ENCODE measurements around the gene EPAS1. TPM values are rescaled to one million over a fixed set of nuclear protein-coding genes. Genes with fewer than 3 reads are reported as not detected.

Gene EPAS1
- total RNA-seq, 1 experiment from 2014 or later = 17.3 TPM

DNA sequence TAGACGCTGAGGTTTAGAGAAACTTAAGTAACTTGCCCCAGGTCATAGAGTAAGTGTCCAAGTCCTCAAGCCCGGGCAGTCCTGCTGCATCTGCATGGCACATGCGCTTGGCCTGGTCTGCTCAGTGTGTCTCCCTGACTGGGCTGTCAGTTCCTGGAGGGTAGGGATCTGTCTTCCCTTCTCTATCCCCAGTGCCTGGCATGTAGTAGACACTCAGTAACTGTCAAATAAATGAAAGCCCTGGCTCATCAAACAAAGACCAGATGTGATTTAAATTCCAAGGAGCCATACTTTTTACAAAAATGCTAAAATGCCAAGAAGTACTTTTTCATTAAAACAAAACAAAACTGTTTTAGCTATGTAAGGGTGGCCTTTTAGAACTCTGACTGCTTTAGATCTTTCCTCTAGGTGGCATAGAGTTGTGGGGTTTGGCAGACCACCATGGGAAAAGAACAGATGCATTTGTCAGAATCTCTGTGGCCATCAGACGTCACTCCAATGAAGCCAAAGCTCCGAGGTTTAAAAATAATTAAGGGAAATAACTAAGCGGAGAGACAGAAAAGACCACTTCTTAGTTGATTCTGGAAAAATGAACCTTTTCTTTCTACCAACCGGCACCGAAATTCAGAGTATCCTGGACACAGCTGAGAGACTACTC, 34.0 kb downstream of the EPAS1 start:
- Histone ChIP-seq H3K9me3 (replicated peaks) (no peaks in the 10 kb centered on the region), H3K4me3 (peak overlapping the region; percentile 25), H3K27ac (peak overlapping the region; percentile 98), H3K36me3 (no peaks in the 10 kb centered on the region), H3K4me1 (peaks cover 64% of the 10 kb centered on the region), H3K27me3 (no peaks in the 10 kb centered on the region)
- DNase-seq = peak; percentile 36 to 55

DNA sequence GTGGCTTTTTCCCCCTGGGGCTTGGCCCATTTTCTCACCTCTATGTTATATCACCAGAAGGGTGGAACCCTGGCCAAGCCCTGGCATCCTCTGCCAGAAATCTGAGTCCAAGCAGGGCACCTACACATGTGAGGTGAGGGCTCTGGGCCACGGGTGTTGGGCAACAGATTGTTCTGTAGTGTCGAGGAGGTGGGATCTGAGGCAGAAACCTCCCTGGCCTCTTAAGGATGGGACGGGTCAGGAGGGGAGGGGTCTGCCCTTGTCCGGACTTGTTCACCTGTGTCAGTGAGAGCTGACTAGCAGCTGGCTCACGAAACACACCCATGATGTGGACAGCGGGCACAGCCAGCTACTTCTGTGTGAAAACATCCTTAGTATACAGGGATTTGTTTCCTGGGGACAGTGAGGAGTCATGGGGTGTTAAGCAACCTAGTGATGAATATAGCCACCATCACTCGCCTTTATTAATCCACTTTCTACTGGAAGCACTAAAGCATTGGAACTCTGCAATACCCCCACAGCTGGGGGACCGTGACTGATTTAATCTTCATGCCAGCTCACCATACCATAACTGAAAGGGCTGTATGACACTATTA, 35.6 kb downstream of the EPAS1 start:
- no peaks in the 10 kb centered on the region for H3K36me3 ChIP-seq
- no peaks in the 10 kb centered on the region for H3K9me3 ChIP-seq (replicated peaks)
- peak; percentile 89 to 97 for DNase-seq
- peaks cover 79% of the 10 kb centered on the region for H3K4me1 ChIP-seq
- H3K27ac ChIP-seq = peak overlapping the region; percentile 98
- no peaks in the 10 kb centered on the region for H3K27me3 ChIP-seq
- H3K4me3 ChIP-seq = peak overlapping the region; percentile 25

DNA sequence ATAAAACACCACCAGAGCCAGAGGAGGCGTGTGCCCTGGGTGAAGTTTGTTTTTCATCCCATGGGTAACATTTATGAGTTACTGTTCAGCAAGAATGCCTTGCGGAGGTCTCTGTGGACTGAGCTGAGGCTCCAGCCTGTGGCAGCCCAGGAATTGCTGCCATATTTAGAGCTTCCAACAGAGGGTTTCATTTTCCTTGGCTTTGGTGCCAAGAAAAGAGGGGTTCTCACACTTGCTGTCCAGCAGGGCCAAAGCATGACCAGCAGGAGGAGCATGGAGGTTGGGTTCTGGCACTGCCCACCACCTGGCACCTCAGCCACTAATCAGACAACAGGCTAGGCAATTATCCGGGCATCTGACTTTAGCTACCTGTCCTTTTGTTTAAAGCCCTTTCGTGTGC, 36.7 kb downstream of the EPAS1 start:
- DNase-seq = peak in 1 of 2 experiments; percentile 42
- no peaks in the 10 kb centered on the region for H3K27me3 ChIP-seq
- no peaks in the 10 kb centered on the region for H3K36me3 ChIP-seq
- H3K4me1 ChIP-seq = peaks cover 83% of the 10 kb centered on the region
- no peak overlapping the region for H3K4me3 ChIP-seq
- no peaks in the 10 kb centered on the region for H3K9me3 ChIP-seq (replicated peaks)
- peak overlapping the region; percentile 98 for H3K27ac ChIP-seq

DNA sequence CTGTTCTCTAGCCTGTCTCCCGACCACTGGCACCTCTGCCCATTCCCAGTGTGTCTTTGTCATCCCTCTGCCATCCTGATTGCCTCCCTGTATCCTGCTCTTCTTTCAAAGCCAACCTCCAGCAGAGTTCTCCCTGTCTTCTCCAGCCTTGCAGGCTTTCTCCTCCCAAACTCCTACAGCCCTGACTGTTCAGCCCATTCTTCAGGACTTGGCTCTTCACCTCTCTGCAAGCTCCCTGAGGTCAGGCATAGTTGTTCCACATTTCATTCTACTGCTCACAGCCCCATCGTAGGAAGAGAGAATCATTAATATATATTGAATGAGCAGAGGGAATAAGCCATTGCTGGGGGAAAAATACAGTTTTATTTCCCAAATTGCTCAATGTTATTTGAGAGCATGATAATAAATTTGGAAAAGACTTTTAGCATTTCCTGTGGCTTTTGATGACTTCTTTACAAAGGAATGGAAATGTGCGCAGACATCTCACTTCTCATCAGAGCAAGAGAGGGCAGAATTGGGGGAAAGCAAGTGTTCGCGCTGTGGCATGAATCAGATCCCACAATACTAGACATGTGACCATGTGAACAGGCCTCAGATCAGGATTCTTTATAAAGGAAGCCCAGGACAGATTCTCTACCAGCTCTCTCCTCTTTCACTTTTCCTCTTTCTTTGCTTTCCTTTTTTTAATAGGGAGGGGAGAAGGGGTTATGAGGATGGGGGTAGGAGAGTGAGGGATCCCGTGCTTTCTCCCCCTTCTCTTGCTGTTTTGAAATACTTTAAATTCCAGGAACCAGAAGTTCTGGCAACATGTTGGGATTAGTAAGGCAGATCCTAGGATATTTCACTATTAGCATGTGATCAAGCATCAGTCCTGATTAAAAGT, 37.4 kb downstream of the EPAS1 start:
- Histone ChIP-seq H3K27ac (peak overlapping the region; percentile 98), H3K4me1 (peaks cover 81% of the 10 kb centered on the region)

DNA sequence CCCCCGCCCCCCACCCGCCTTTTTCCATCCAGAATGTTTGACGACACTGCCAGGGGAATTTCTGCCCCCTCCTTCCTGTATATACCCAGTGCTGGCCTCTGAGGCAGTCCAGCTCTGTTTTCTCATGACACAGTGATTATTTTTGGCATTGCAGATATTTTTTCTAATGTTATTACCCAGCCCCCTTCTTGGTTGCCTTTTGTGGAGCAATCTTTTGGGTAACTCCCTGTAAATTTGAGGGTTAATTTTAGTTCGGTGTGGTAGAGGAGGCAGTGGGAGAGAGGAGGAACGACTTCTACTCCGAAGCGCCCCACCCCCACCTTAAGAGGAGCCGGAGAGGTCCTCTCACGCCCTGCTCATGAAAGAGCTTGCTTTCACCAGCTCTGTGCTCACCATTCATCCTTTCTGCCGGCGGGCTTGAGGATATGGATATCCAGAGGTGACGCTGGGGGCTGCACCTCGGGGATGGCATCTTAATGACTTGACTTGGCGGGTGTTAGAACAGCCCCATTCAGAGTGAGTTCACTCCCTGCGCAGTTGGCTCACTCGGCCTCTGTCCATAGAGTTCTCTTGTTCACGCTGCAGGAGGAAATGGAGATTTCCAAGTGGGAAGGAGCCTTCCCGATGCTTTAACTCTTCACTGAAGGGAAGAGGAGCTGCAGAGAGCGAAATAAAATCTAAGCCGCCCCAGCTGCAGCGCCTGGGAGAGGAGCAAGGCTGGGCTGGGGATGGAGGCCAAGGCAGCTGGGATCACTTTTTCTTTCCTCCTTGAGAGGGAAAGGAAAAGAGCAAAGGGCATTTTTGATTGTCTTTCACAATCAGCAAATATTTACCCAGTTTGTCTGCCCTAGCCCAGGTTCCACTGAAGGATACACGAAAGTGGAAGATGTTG, 38.4 kb downstream of the EPAS1 start:
- peak overlapping the region; percentile 98 for H3K27ac ChIP-seq
- H3K9me3 ChIP-seq (replicated peaks) = no peaks in the 10 kb centered on the region
- peaks cover 71% of the 10 kb centered on the region for H3K4me1 ChIP-seq
- peak; percentile 80 to 88 for DNase-seq
- H3K4me3 ChIP-seq = peak overlapping the region; percentile 40
- no peaks in the 10 kb centered on the region for H3K36me3 ChIP-seq
- no peaks in the 10 kb centered on the region for H3K27me3 ChIP-seq

More for the DNA sequence above, 37.4 kb downstream of the EPAS1 start:
- peak in 1 of 2 experiments; percentile 53 for DNase-seq
- H3K4me3 ChIP-seq = peak overlapping the region; percentile 40
- H3K9me3 ChIP-seq (replicated peaks) = no peaks in the 10 kb centered on the region
- no peaks in the 10 kb centered on the region for H3K36me3 ChIP-seq
- no peaks in the 10 kb centered on the region for H3K27me3 ChIP-seq

DNA sequence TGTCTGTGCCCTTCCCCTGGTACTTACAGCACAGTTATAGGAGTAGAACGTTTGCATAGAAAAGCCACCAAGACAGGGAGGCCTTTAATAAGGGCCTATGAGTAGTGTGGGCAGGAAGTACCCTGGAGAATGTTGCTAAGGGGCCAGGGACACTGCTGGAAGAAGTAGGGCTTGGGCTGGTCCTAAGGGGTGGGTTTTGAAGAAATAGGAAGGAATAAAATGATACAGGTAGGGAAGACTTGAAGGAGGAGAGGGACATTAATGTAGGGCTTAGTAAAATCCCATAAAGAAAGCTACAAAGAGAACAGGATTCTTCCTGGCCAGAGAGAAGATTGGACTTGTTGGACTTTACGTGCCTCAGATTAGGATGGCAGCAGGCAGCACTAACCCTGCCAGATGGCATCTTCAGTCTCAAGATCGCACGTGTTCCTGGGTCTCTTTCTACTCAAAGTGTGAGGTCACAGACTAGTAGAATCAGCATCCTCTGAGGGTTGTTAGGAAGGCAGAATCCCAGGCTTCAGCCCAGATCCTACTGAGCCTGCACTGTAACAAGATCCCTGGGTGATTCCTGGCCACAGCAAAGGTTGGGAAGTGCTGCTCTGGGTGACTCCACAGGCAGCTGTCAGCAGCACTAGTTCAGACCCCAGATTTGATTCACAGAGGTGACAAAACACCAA, 39.2 kb downstream of the EPAS1 start:
- peak; percentile 85 to 95 for DNase-seq
- H3K27me3 ChIP-seq = no peaks in the 10 kb centered on the region
- H3K4me1 ChIP-seq = peaks cover 64% of the 10 kb centered on the region
- H3K9me3 ChIP-seq (replicated peaks) = no peaks in the 10 kb centered on the region
- H3K36me3 ChIP-seq = no peaks in the 10 kb centered on the region
- peak overlapping the region; percentile 98 for H3K27ac ChIP-seq
- H3K4me3 ChIP-seq = peak overlapping the region; percentile 40; the same call in 1 of the 2 replicates

DNA sequence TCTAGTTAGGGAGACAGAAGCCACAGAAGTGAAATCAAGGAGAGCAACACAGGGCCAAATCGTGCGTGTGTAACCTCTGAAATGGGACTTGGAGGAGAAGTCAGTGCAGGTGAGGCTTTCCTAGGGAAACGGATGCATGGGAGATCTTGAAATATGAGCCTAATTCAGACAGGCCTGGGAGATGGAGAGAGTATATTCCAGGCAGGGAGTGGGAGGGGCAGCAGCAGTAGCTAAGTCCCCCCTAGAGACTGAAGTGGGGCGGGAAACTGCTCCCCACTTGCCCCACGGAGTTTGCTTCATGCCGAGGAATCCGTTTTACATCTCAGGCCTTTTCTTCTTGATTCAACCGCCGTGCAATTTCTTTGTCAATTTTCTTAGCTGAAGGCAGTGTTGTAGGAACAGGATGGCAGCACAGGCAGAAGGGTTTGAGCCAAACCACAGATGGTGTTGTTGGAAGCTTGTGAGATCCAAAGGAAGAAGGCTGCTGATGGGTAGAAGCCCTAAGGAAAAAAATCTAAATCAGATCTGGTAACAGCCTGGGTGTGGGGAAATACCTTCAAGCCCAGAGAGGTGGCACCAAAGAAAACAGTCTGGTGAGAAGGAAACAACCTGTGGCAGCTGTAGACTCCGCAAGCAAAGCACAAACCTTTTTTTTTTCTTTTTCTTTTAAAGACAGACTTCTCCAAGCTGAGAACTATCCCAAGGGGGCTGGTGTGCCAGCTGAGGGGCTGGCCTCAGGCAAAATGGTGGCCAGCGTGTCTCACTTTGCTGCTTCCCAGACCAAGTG, 40.2 kb downstream of the EPAS1 start:
- Histone ChIP-seq H3K9me3 (replicated peaks) (no peaks in the 10 kb centered on the region), H3K27ac (peak overlapping the region; percentile 98), H3K36me3 (no peaks in the 10 kb centered on the region), H3K4me1 (peaks cover 57% of the 10 kb centered on the region), H3K4me3 (no peak overlapping the region), H3K27me3 (no peaks in the 10 kb centered on the region)
- DNase-seq = peak; percentile 27 to 57

DNA sequence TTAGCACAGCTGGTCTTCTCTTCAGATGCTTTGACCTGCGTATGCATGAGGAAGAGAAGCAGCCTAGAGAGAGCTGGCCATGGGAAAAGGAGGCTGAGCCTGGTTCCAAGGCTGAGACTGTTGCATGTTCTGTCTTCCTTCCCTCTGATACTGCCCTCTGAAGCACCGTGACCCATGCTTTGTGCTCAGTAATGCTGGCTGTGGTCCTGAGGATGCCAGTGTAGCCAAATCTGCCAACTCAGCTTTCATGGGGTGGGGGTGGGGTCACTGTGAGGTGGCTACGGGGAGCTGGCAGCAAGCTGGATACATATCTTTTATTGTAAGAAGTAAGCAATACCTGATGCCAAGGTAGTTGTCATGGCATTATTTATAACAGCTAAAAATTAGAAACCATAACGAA, 41.5 kb downstream of the EPAS1 start:
- DNase-seq = no peak
- no peak overlapping the region for H3K4me3 ChIP-seq
- H3K9me3 ChIP-seq (replicated peaks) = no peaks in the 10 kb centered on the region
- H3K27ac ChIP-seq = no peak overlapping the region
- peaks cover 45% of the 10 kb centered on the region for H3K4me1 ChIP-seq
- H3K36me3 ChIP-seq = no peaks in the 10 kb centered on the region
- H3K27me3 ChIP-seq = no peaks in the 10 kb centered on the region

DNA sequence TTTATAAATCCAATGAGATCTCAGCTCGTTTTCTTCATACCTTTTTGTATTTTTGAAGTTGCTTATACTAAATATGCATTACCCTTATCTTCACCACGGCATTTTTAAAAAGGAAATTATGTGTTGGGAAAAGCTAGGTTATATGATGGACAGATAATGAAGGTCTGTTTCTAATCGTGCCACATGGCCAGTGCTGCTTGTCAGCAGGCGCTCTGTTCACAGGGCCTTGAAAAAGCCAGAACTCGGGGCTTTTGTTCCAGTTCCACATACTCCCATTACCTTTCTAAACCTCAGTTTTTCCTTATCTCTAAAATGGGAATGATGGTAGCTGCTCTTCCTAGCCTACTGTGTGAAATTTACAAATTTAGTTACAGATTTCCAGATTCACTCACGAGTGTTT, 42.0 kb downstream of the EPAS1 start:
- DNase-seq = no peak
- Histone ChIP-seq H3K4me1 (peaks cover 40% of the 10 kb centered on the region), H3K36me3 (no peaks in the 10 kb centered on the region), H3K27ac (no peak overlapping the region), H3K4me3 (no peak overlapping the region), H3K27me3 (no peaks in the 10 kb centered on the region), H3K9me3 (replicated peaks) (no peaks in the 10 kb centered on the region)

DNA sequence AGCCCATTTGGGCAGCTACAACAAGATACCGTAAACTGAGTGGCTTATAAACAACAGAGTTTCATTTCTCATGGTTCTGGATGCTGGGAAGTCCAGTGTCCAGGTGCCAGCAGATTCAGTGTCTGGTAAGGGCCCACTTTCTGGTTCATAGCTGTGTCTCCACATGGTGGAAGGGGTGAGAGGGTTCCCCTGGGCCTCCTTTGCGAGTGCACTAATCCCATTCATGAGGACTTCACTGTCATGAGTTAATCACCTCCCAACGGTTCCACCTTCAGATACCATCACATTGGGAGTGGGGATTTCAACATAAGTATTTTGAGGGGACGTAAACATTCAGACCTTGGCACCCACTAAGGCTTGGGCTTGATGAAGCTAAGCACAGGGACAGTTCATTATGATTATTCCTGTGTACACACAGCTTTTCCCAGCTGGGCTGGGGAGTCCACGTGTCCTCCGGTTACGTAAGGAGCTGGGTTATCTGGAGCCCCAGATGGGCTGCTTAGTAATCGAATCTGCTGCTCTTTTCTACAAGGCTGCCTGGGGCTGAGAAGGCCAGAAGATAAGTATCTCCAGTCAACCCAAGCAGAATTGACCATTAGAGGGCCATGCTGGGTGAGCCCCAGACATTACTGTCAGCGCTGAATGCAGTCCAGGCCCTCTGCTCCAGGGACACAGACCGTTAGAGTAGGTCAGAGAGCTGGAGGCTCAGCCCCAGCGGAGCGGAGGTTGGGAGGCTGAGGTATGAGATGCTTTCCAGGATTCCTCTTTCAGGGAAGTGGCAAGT, 42.7 kb downstream of the EPAS1 start:
- Histone ChIP-seq H3K9me3 (replicated peaks) (no peaks in the 10 kb centered on the region), H3K36me3 (no peaks in the 10 kb centered on the region), H3K27ac (no peak overlapping the region), H3K27me3 (no peaks in the 10 kb centered on the region), H3K4me3 (no peak overlapping the region), H3K4me1 (peaks cover 40% of the 10 kb centered on the region)
- no peak for DNase-seq

DNA sequence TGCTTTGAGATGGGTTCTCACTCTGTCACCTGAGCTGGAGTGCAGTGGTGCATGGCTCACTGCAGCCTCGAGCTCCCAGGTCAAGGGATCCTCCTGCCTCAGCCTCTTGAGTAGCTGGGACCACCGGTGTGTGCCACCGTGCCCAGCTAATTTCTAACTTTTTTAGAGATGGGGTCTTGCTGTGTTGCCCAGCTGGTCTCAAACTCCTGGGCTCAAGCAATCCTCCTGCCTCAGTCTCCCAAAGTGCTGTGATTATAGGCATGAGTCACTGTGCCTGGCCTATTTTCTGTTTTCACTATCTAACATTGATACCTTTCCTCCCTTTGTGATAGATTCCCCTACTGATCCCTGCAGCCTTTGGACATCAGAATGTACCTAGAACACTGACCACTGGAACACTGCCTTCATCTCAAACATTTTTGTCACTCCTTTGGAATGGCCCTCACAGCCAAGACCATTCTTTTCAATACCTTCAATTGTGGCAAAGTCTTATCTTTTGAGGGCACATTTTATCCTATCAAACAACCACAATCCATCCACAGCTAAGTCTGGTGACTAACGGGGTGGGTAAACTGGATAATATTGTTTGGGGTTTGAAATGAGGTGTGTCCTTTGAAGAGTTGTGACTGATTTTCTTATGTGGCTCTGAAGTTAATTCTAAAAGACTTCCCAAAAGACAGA, 43.7 kb downstream of the EPAS1 start:
- no peak overlapping the region for H3K27ac ChIP-seq
- DNase-seq = no peak
- no peaks in the 10 kb centered on the region for H3K27me3 ChIP-seq
- no peaks in the 10 kb centered on the region for H3K36me3 ChIP-seq
- no peak overlapping the region for H3K4me3 ChIP-seq
- H3K9me3 ChIP-seq (replicated peaks) = no peaks in the 10 kb centered on the region
- peaks cover 34% of the 10 kb centered on the region for H3K4me1 ChIP-seq

DNA sequence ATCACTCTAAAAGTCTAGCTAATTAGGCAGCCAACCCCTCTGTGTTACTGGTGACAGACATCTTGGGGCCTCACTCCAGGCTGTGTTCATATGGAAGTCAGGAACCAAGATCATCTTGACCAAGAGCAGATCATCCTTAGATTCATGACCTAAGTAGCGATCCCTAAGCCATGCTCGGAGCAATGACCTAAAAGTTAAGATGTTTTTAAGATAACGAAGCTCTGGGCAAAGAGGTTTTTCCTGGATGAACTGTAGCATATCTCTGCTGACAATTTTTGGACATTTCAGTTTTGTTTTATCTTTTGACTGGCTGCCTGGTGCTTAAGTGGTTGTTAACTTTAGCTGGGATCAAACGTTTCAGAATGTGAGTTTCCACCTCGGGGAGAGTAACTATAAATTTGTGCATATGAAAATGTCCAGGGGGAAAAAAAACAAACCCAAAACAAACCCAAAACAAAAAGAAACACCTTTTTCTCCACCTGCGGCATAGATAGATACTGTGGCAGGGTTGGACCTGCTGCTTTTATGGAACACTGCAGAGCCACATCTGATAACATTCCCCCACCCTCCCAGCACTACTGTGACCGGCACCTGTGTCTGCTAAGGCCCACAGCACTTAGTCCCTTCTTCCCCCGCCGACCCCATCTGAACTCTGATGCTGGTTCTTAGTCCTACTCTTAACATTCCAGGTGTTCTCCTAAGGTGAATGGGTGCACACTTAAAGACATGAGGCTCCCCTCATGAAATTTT, 45.5 kb downstream of the EPAS1 start:
- H3K4me3 ChIP-seq = no peak overlapping the region
- DNase-seq = no peak
- peaks cover 15% of the 10 kb centered on the region for H3K4me1 ChIP-seq
- H3K36me3 ChIP-seq = no peaks in the 10 kb centered on the region
- no peak overlapping the region for H3K27ac ChIP-seq
- no peaks in the 10 kb centered on the region for H3K27me3 ChIP-seq
- H3K9me3 ChIP-seq (replicated peaks) = no peaks in the 10 kb centered on the region
